GM18498 (cell line): ENCODE results near the gene DHCR7.
A peak's percentile ranks its signal among the peaks of the same experiment; 100 is the strongest.

Experiments used
- ATAC-seq: cut with Tn5 transposase; IDR thresholded peaks from one replicate; pipeline ENCODE4 v1.9.1; 2021; ENCODE audit warnings: mild to moderate bottlenecking, moderate library complexity; ENCODE audit not compliant: unreplicated experiment

DHCR7 gene, protein sequence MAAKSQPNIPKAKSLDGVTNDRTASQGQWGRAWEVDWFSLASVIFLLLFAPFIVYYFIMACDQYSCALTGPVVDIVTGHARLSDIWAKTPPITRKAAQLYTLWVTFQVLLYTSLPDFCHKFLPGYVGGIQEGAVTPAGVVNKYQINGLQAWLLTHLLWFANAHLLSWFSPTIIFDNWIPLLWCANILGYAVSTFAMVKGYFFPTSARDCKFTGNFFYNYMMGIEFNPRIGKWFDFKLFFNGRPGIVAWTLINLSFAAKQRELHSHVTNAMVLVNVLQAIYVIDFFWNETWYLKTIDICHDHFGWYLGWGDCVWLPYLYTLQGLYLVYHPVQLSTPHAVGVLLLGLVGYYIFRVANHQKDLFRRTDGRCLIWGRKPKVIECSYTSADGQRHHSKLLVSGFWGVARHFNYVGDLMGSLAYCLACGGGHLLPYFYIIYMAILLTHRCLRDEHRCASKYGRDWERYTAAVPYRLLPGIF

DNA sequence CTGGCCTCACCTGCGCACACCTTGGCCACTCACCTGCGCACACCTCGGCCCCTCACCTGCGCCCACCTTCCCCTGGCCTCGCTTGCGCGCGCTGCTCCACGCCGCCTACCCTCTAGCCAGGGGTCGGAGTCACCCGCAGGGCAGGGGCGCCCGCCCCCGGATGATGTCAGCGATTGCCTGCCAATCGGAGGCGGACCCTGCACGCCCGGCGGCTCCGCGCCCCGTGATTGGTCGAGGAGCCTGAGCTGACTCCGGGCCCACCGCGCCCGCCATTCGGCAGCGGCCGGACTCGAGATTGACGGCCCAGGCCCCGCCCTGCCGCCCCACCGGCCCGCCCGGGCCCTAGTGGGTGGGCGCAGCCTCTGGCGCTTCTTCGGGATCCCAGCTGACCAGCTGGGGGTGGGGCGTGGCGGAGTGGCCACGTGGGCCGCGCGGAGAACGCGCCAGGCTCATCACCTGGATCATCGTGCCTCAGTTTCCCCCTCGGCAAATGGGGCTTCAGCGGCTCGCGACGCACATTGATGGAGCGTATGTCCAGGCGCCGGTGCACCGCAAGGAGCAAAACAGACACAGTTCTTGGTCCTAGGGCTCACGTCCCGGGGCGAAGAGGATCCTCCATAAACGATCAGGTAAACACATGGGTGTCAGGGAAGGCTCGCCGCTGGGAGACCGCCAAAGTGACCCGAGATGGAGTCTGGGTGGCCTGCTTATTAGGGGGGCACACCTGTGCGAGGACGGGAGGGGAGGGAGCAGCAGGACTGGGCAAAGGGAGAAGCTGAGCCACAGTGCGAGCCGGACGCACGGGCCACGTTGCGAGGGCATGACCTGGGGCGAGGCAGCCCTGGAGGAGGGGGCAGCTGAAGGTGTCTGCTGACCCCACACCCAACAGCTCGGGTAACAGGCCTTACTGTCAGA lies at the start of gene DHCR7:
DHCR7 (minus strand) TSS at position 137 of the 915 bp plus-strand sequence. CDS start 3,441 bp downstream, outside the sequence.
- ATAC-seq: peak; percentile 85

- no peak for ATAC-seq
These were observed 48.2 kb upstream of the DHCR7 start for GRCh38 chr11:71496421-71496820.

DNA sequence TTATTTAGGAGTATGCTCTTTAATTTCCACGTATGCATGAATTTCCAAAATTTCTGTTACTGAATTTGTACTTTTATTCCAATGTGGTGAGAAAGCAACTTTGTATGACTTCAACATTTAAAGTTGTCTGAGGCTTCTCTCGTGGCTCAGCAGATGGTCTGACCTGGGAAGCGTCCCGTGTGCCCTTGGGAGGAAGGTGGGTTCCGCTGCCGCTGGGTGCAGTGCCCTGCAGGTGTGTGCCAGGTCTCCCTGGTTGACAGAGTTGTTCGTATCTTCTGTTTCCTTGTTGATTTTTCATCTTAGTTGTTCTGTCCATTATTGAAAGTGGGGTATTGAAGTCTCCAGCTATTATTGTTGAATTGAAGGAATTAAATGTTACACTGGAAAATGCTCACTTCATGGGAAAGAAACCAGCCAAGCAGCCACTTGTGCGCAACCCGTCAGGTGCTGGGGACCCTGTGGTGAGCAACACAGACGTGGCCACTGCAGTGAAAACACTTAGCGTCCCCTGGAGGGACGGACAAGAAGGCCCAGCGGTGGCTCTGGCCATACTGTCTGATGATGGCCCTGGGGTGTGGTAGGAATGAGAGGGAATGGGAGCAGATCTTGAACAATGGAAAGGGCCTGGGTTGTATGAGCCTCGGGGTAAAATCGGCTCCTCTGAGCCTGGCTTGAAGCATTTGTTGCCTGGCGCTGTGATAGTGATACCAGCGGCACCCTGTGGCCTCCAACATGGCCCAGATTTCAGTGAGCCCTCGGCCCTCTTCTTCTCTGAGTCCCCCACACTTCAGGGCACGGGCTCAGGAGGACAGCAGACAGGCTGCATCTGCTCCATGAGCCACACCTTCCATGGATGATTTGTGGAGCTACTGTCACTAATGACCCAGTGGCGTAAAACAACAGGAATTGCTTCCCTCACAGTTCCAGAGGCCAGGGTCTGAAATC lies 47.4 kb upstream of the DHCR7 start:
- no peak for ATAC-seq

DNA sequence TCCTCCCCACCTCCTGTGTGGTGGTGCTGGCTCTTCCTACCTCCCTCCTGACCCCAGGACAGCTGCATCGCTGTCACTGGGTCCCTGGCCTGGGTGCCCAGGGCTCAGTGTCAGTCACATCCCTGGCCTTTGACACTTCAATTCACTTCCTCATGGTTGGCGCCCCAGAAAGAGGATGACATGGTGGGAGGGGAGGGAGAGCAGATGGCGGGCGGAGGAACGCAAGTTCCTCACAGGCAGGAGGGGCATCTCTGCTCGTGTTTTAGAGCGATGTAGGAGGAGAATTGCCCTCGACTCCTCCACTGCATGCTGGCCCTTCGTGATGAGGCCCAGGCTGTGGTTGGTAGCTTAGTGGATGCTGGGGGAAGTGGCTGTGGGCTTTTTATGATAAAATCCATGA lies 43.7 kb upstream of the DHCR7 start:
- ATAC-seq: no peak

- no peak for ATAC-seq
These were observed 43.3 kb upstream of the DHCR7 start for GRCh38 chr11:71491531-71491930.

GRCh38 chr11:71490731-71491390 lies 42.7 kb upstream of the DHCR7 start:
- ATAC-seq: no peak

DNA sequence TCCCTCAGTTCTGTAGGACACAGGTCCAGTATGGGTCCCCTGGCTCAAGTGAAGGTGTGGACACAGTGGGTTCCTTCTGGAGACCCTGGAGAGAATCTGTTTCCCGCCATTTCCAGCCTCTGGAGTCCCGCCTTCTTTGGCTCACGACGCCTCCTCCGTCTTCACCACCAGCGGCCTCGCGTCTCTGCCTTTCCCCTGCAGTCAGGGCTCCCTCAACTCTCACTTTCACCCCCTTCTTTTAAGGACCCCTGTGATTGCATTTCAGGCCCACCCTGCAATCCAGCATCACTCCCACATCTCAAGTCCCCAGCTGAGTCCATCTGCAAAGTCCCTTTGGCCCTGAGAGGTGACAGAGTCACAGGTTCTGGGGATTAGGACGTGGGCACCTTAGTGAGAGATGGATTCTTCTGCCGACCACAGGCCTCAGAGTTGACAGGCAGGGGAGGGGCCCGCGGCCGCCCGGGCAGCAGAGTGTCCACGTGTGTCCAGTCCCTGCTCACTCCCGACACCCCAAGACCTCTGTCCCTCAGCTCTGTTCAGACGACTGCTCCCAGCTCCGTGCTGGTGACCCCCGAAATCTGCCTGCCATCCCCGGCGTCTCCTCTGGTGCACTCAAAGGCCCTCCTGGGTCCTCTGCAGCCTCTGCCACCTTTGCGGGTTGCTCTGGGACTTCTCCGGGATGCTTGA lies 42.0 kb upstream of the DHCR7 start:
- ATAC-seq: no peak

GRCh38 chr11:71489311-71490043 lies 41.3 kb upstream of the DHCR7 start:
- no peak for ATAC-seq

GRCh38 chr11:71488681-71489270 lies 40.6 kb upstream of the DHCR7 start:
- ATAC-seq: no peak

GRCh38 chr11:71486320-71486719 lies 38.1 kb upstream of the DHCR7 start:
- no peak for ATAC-seq

- ATAC-seq: no peak
These were observed 37.3 kb upstream of the DHCR7 start for GRCh38 chr11:71485466-71485865.

GRCh38 chr11:71485063-71485399 lies 36.8 kb upstream of the DHCR7 start:
- ATAC-seq: no peak

GRCh38 chr11:71484248-71485062 lies 36.3 kb upstream of the DHCR7 start:
- no peak for ATAC-seq

DNA sequence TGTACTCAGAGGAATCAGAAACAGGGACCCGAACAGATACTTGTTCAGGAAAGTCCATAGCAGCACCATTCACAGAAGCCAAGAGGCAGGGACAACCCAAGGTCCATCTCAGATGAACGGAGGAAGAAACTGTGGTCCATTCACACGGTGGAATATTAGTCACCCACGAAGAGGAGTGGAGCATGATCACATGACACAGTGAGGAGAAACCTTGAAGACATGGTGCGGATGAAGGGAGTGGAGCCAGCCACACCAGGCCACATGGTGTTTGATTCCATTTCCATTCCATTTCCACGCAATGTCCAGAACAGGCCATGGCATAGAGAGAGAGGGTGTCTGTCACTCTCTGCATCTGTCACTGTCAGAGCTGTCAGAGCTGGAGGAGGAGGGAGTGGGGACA lies 35.5 kb upstream of the DHCR7 start:
- no peak for ATAC-seq

DNA sequence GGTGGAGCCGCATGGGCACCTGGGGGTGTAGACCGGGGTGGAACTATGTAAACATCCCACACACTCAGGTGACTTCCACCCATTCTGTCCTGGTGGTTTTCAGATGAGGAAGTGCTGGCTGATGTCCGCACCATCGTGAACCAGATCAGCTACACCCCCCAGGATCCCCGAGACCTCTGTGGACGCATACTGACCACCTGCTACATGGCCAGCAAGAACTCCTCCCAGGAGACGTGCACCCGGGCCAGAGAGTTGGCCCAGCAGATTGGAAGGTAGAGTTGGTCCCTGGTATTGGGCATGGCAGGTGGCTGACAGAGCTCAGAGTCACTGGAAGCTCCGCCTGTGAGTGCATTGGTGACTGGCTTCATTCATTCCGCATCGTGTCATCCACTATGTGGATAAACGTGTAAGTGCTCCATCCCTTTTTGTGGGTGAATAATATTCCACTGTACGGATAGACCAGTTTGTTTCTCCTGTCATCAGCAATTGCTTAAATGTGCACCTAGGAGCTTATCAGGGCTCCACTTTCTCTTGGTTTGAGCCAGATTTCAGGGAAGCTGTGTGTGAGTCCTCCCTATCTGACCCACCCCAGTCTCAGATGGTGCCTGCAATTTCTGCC lies 34.7 kb upstream of the DHCR7 start:
- no peak for ATAC-seq

DNA sequence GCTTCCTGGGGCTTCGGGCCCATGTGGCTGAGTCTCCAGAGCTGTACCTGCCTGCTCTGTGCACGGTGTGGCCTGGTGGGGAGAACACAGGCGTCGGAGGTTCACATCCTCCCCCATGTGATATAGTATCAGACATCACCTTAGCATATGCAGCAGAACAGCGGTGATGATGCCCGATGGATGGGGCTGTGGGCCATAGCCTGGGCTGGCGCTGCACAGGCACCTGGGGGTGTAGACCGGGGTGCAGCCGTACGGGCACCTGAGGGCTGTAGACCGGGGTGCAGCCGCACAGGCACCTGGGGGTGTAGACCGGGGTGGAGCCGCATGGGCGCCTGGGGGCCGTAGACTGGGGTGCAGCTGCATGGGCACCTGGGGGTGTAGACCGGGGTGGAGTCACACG lies 34.0 kb upstream of the DHCR7 start:
- no peak for ATAC-seq
